KMS-11 (cell line): ENCODE results near the gene TMEM39B.

Source experiments
- H2AFZ ChIP-seq: fragments of 200-600 bp; sonication (generic); 2 replicates; pipeline ENCODE4 v1.6.1; 2016; ENCODE audit warnings: antibody characterized with exemption, mixed run types, low read depth
- H3K27ac ChIP-seq: fragments of 200-600 bp; sonication (generic); 2 replicates; pipeline ENCODE4 v1.6.1; 2016; ENCODE audit warnings: mild to moderate bottlenecking, mixed run types
- H3K27me3 ChIP-seq: fragments of 200-600 bp; sonication (generic); 2 replicates; pipeline ENCODE4 v1.6.1; 2017; ENCODE audit warnings: mild to moderate bottlenecking, low read depth, mixed run types, moderate library complexity; ENCODE audit not compliant: insufficient read depth
- H3K36me3 ChIP-seq: fragments of 200-600 bp; sonication (generic); 2 replicates; pipeline ENCODE4 v1.6.1; 2017; ENCODE audit warnings: mild to moderate bottlenecking, mixed run types; ENCODE audit not compliant: insufficient read depth
- H3K4me1 ChIP-seq: fragments of 200-600 bp; sonication (generic); 2 replicates; pipeline ENCODE4 v1.6.1; 2016; ENCODE audit warnings: mild to moderate bottlenecking, low read depth, mixed run types; ENCODE audit not compliant: poor library complexity, severe bottlenecking
- H3K4me2 ChIP-seq: fragments of 200-600 bp; sonication (generic); 2 replicates; pipeline ENCODE4 v1.7.0; 2016; ENCODE audit warnings: mild to moderate bottlenecking, mixed run types
- H3K4me3 ChIP-seq: fragments of 200-600 bp; sonication (generic); IDR thresholded peaks from 2 replicates; pipeline ENCODE4 v1.6.1; 2017; ENCODE audit warnings: low read depth, low read length, mixed read lengths; ENCODE audit not compliant: insufficient read depth
- H3K79me2 ChIP-seq: fragments of 200-600 bp; sonication (generic); 2 replicates; pipeline ENCODE4 v1.6.1; 2016; ENCODE audit warnings: low read depth, mixed run types; ENCODE audit not compliant: insufficient read depth
- H3K9ac ChIP-seq: fragments of 200-600 bp; sonication (generic); 2 replicates; pipeline ENCODE4 v1.6.1; 2016; ENCODE audit warnings: mild to moderate bottlenecking, mixed run types
- H4K20me1 ChIP-seq: fragments of 200-600 bp; sonication (generic); 2 replicates; pipeline ENCODE4 v1.6.1; 2016; ENCODE audit warnings: mild to moderate bottlenecking, mixed run types; ENCODE audit not compliant: insufficient read depth
- TF ChIP-seq, protein P1 (sequence below): fragments of 200-600 bp; sonication (generic); conservative IDR thresholded peaks from 2 replicates; pipeline ENCODE4 v1.6.1; 2017; ENCODE audit warnings: low read depth, mild to moderate bottlenecking, antibody characterized with exemption, low read length, moderate library complexity, mixed read lengths

TMEM39B gene

DNA sequence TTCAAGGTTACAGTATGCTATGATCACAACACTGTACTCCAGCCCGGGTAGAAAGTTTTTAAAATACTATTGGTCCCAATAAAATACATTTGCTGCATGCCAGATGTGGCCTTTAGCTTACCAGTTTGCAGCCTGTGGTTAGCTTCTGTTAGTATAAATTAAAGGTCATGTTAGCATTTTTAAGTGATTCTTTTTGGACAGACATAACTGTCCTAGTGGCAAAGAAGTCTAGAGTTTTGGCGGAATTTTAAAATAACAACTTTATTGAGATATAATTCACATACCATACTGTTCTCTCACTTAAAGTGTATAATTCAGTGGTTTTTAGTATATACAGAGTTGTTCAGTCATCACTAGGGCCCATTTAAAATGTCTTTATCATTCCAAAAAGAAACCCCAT, 24.3 kb upstream of the TMEM39B start:
- 0 out of 2 replicates have a peak, but pooled peaks cover 9% of the 10 kb centered on the region for H3K36me3 ChIP-seq
- no peaks in the 10 kb centered on the region for H3K27me3 ChIP-seq
- H3K79me2 ChIP-seq = no peaks in the 10 kb centered on the region
- no peak overlapping the region for H3K27ac ChIP-seq
- H2AFZ ChIP-seq = no peak overlapping the region
- no peaks in the 10 kb centered on the region for H4K20me1 ChIP-seq
- no peak overlapping the region for H3K4me2 ChIP-seq
- no peak overlapping the region for H3K4me3 ChIP-seq
- no peak overlapping the region for H3K9ac ChIP-seq
- no peaks in the 10 kb centered on the region for H3K4me1 ChIP-seq
- TF ChIP-seq, protein P1, sequence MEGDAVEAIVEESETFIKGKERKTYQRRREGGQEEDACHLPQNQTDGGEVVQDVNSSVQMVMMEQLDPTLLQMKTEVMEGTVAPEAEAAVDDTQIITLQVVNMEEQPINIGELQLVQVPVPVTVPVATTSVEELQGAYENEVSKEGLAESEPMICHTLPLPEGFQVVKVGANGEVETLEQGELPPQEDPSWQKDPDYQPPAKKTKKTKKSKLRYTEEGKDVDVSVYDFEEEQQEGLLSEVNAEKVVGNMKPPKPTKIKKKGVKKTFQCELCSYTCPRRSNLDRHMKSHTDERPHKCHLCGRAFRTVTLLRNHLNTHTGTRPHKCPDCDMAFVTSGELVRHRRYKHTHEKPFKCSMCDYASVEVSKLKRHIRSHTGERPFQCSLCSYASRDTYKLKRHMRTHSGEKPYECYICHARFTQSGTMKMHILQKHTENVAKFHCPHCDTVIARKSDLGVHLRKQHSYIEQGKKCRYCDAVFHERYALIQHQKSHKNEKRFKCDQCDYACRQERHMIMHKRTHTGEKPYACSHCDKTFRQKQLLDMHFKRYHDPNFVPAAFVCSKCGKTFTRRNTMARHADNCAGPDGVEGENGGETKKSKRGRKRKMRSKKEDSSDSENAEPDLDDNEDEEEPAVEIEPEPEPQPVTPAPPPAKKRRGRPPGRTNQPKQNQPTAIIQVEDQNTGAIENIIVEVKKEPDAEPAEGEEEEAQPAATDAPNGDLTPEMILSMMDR = no peak

DNA sequence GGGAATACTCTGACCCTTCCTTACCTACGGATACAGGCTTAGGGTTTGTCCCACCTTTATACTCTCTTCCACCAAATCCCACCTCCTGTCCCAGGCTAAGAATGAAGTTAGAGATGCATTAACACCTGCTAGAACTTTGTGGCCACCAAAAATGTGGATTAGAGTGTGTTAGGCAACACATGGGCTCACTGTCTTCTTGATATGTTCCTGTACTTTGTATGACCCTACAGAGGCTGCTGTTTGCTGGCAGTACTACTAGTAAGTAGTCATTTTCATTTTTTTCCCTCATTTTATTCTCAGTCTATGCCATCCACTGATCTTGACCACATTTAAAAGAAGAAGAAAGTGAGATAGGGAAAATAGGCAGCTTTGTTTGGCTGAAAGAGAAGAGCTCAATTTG, 21.0 kb upstream of the TMEM39B start:
- peaks cover 5% of the 10 kb centered on the region for H3K4me1 ChIP-seq
- H3K27me3 ChIP-seq = no peaks in the 10 kb centered on the region
- TF ChIP-seq, protein P1 = no peak
- H3K4me3 ChIP-seq = no peak overlapping the region
- no peaks in the 10 kb centered on the region for H4K20me1 ChIP-seq
- H2AFZ ChIP-seq = no peak overlapping the region
- no peaks in the 10 kb centered on the region for H3K79me2 ChIP-seq
- 0 out of 2 replicates have a peak, but pooled peaks cover 9% of the 10 kb centered on the region for H3K36me3 ChIP-seq
- H3K4me2 ChIP-seq = no peak overlapping the region
- H3K9ac ChIP-seq = no peak overlapping the region
- no peak overlapping the region for H3K27ac ChIP-seq

DNA sequence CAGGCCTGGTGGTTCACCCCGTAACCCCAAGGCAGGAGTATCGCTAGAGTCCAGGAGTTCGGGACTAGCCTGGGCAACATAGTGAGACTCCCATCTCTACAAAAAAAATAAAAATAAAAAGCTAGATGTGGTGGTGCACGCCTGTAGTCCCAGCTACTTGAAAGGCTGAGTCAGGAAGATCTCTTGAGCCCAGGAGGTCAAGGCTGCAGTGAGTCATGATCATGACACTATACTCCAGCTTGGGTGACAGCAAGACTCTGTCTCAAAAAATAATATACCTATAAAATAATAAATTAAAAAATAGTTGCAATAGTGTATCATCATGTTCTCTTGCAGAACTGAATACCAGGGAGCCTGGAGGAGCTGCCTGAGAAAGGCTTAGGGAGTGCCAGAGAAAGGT, 19.9 kb upstream of the TMEM39B start:
- TF ChIP-seq, protein P1 = no peak
- H4K20me1 ChIP-seq = no peaks in the 10 kb centered on the region
- H3K27me3 ChIP-seq = no peaks in the 10 kb centered on the region
- no peak overlapping the region for H3K27ac ChIP-seq
- no peak overlapping the region for H2AFZ ChIP-seq
- no peak overlapping the region for H3K4me2 ChIP-seq
- H3K79me2 ChIP-seq = no peaks in the 10 kb centered on the region
- no peak overlapping the region for H3K9ac ChIP-seq
- H3K36me3 ChIP-seq = 0 out of 2 replicates have a peak, but pooled peaks cover under 1% of the 10 kb centered on the region
- H3K4me3 ChIP-seq = no peak overlapping the region
- peaks cover 15% of the 10 kb centered on the region for H3K4me1 ChIP-seq

DNA sequence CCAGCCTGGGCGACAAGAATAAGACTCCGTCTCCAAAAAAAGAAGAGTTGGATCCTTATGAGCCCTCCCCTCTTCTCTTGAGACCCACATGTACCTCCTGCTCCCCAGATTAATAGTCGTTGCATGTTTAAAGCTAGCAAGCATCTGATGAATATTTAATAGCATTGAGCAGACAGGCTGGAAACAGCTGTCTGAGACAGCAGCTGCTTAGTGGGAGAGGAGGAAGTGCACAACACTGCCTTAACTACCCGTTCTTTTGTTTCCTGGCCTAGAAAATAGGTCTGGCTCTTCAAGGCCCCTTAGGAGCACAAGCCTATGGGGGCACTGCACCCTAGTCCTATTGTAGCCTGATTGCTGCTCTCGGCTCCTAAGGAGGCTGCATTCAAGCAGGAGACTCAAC, 17.3 kb upstream of the TMEM39B start:
- H4K20me1 ChIP-seq = no peaks in the 10 kb centered on the region
- no peaks in the 10 kb centered on the region for H3K36me3 ChIP-seq

More for the DNA sequence above, 17.3 kb upstream of the TMEM39B start:
- no peak overlapping the region for H2AFZ ChIP-seq
- no peaks in the 10 kb centered on the region for H3K79me2 ChIP-seq
- TF ChIP-seq, protein P1 = no peak
- no peaks in the 10 kb centered on the region for H3K27me3 ChIP-seq
- no peak overlapping the region for H3K27ac ChIP-seq
- peaks cover 40% of the 10 kb centered on the region for H3K4me1 ChIP-seq
- no peak overlapping the region for H3K4me2 ChIP-seq
- H3K4me3 ChIP-seq = no peak overlapping the region
- H3K9ac ChIP-seq = no peak overlapping the region
